Hepatocyte (in vitro differentiated cells): Measurements from ENCODE around the gene POF1B.

ENCODE experiments used
- CTCF ChIP-seq: fragments of 200-600 bp; sonication (generic); IDR thresholded peaks from 2 replicates; pipeline ENCODE4 v1.5.1; 2016; ENCODE audit warnings: antibody characterized with exemption, mild to moderate bottlenecking; ENCODE audit not compliant: poor library complexity
- EZH2 ChIP-seq: fragments of 200-600 bp; sonication (generic); IDR thresholded peaks from 2 replicates; pipeline ENCODE4 v1.6.1; 2016; ENCODE audit warnings: antibody characterized with exemption, mild to moderate bottlenecking, borderline replicate concordance
- EZH2phosphoT487 ChIP-seq: fragments of 200-600 bp; sonication (generic); IDR thresholded peaks from one replicate; pipeline ENCODE4 v1.6.1; 2018; ENCODE audit warnings: antibody characterized with exemption, mild to moderate bottlenecking, low read depth, moderate library complexity; ENCODE audit not compliant: unreplicated experiment, severe bottlenecking

- TF ChIP-seq CTCF (no peak), EZH2 (no peak), EZH2phosphoT487 (no peak)
These were observed 53.0 kb downstream of the POF1B start for GRCh38 chrX:85326234-85327059.
